ENCODE results near the gene PGA5. TPM values are rescaled to one million over a fixed set of nuclear protein-coding genes. Genes with fewer than 3 reads are reported as not detected.

PGA5 gene
- total RNA-seq, 1 donor from 2014 or later = 2.9 TPM

DNA sequence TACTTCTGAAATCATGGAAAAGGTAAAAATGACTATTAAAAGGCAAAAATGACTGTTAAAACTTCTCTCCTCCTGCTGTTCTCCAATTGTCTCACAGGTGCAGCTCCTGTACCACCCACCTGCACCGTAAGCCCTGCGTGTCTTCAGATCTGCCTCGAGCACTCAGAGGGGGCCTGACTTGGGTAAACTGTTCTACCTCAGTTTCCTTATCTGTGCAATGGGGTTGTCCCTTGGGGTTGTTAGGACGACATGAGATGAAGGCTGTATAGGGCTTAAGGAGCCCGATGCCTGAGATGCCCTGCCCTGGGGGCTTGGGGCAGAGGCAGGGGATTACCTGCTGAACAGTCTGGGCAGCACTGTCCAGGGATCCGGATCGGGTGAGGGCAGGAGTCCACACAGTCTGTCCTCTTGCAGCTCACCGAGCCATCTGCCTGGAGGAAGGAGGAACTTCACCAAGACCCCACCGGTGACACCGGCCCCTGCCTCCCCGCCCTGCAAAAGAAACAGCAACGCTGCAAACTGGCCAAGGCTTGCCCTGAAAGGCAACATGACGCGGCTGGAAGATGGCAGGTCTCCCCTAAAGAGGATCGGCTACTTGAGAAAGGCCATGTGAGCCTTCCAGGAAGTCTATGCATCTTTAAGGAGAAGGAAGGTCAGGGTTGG lies 27.7 kb downstream of the PGA5 start:
- Mint-ChIP-seq H3K27ac (no peak overlapping the region), H3K4me3 (no peak overlapping the region)
- no peak for TF ChIP-seq CTCF (conservative IDR thresholded peaks at IDR 0.05)

GRCh38 chr11:61270354-61271076 lies 29.5 kb downstream of the PGA5 start:
- no peak for DNase-seq (ENCODE audit: extremely low spot score, unreplicated experiment)
- no peak for TF ChIP-seq CTCF (conservative IDR thresholded peaks at IDR 0.05)
- no peaks in the 10 kb centered on the region for H3K4me1 Mint-ChIP-seq (ENCODE audit: unreplicated experiment)
- H3K9me3 Mint-ChIP-seq = no peaks in the 10 kb centered on the region
- no peak overlapping the region for H3K4me3 Mint-ChIP-seq
- H3K27me3 Mint-ChIP-seq = no peaks in the 10 kb centered on the region
- H3K36me3 Mint-ChIP-seq = no peaks in the 10 kb centered on the region
- H3K27ac Mint-ChIP-seq = no peak overlapping the region

More for the DNA sequence above, 27.7 kb downstream of the PGA5 start:
- H3K9me3 Mint-ChIP-seq = no peaks in the 10 kb centered on the region
- no peaks in the 10 kb centered on the region for H3K4me1 Mint-ChIP-seq (ENCODE audit: unreplicated experiment)
- H3K27me3 Mint-ChIP-seq = no peaks in the 10 kb centered on the region
- no peak for DNase-seq (ENCODE audit: extremely low spot score, unreplicated experiment)
- no peaks in the 10 kb centered on the region for H3K36me3 Mint-ChIP-seq

- DNase-seq (ENCODE audit: extremely low spot score, unreplicated experiment) = no peak
- no peak overlapping the region for H3K27ac Mint-ChIP-seq
- H3K9me3 Mint-ChIP-seq = no peaks in the 10 kb centered on the region
- H3K4me3 Mint-ChIP-seq = no peak overlapping the region
- H3K4me1 Mint-ChIP-seq (ENCODE audit: unreplicated experiment) = no peaks in the 10 kb centered on the region
- TF ChIP-seq CTCF (conservative IDR thresholded peaks at IDR 0.05) = no peak
- H3K27me3 Mint-ChIP-seq = no peaks in the 10 kb centered on the region
- no peaks in the 10 kb centered on the region for H3K36me3 Mint-ChIP-seq
Measured at GRCh38 chr11:61272731-61273130, 31.8 kb downstream of the PGA5 start.

- Mint-ChIP-seq H3K36me3 (no peaks in the 10 kb centered on the region), H3K9me3 (no peaks in the 10 kb centered on the region), H3K27me3 (no peaks in the 10 kb centered on the region), H3K27ac (no peak overlapping the region), H3K4me1 (ENCODE audit: unreplicated experiment) (peaks cover 6% of the 10 kb centered on the region), H3K4me3 (no peak overlapping the region)
- no peak for DNase-seq (ENCODE audit: extremely low spot score, unreplicated experiment)
- TF ChIP-seq CTCF (conservative IDR thresholded peaks at IDR 0.05) = no peak
Measured at GRCh38 chr11:61273178-61274078, 32.5 kb downstream of the PGA5 start.

DNA sequence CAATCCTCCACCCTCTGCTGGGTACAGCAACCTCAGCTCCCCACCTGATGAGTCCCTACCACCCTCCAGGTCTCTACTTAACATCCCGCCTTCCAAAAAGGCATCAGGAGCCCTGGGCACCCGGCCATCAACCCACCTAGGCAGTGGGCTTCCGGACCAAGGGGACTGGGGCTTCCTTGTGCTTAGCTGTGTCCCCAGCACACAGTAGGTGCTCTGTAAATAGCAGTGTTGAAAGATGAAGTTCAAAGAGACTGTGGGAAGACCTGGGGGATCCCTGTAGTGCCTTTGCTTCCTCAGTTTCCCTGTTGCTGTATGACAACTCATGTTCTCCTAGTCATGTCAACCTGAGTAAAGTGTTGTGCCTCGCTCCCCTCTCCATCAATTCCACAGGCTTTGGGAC lies 33.1 kb downstream of the PGA5 start:
- Mint-ChIP-seq H3K27ac (no peak overlapping the region), H3K4me3 (no peak overlapping the region), H3K36me3 (no peaks in the 10 kb centered on the region), H3K27me3 (no peaks in the 10 kb centered on the region), H3K4me1 (ENCODE audit: unreplicated experiment) (peaks cover 8% of the 10 kb centered on the region), H3K9me3 (no peaks in the 10 kb centered on the region)
- TF ChIP-seq CTCF (conservative IDR thresholded peaks at IDR 0.05) = no peak
- no peak for DNase-seq (ENCODE audit: extremely low spot score, unreplicated experiment)
